GM12891 (cell line): ENCODE results near the gene PLD1.

Experiments
- POLR2A ChIP-seq: IDR thresholded peaks from 2 replicates; pipeline ENCODE4 v1.6.1; 2011; ENCODE audit warnings: low read depth, low read length, control low read depth
- POLR2AphosphoS5 ChIP-seq: IDR thresholded peaks from 2 replicates; pipeline ENCODE4 v1.6.1; 2011; ENCODE audit warnings: low read depth, low read length, control low read depth
- TAF1 ChIP-seq: IDR thresholded peaks from 2 replicates; pipeline ENCODE4 v1.6.1; 2011; ENCODE audit warnings: low read depth, low read length, control low read depth

DNA sequence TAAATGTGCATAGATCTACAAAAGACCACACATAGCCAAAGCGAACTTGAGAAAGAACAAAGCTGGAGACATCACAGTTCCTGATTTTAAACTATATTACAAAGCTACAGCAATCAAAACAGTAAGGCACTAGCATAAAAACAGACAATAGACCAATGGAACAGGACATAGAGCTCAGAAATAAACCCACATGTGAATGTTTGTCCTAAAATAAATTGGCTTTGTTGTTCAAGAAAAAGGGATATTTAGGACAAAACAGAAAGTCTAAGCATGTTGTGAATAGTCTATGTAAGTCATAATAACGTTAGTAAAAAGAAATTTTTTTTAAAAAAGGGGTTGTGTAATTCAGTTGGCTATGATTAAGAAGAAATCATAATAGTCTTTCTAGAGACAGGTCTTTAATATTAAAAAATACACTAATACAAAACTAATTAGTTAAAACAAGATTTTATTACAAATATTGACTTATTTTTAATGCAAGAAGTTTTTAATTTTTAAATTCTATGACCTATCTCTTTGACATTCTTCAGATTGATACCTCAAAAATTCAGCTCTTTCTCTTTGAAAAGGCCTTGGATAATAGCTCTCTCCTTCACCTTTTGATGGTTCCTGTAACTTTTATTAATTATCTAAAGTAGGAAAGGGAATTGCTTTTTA is 44.5 kb upstream of the PLD1 start:
- TF ChIP-seq POLR2A: no peak
- TF ChIP-seq TAF1: no peak
- no peak for TF ChIP-seq POLR2AphosphoS5
